ENCODE data around the gene IGFBP7. TPM values are rescaled to one million over a fixed set of nuclear protein-coding genes. Genes with fewer than 3 reads are reported as not detected.

Gene IGFBP7
- total and polyA plus RNA-seq, 2 of the 8 experiments (the other 6 are each of a cell fraction or from before 2014, with no cell fraction given), result 0.17 to 0.48 TPM

DNA sequence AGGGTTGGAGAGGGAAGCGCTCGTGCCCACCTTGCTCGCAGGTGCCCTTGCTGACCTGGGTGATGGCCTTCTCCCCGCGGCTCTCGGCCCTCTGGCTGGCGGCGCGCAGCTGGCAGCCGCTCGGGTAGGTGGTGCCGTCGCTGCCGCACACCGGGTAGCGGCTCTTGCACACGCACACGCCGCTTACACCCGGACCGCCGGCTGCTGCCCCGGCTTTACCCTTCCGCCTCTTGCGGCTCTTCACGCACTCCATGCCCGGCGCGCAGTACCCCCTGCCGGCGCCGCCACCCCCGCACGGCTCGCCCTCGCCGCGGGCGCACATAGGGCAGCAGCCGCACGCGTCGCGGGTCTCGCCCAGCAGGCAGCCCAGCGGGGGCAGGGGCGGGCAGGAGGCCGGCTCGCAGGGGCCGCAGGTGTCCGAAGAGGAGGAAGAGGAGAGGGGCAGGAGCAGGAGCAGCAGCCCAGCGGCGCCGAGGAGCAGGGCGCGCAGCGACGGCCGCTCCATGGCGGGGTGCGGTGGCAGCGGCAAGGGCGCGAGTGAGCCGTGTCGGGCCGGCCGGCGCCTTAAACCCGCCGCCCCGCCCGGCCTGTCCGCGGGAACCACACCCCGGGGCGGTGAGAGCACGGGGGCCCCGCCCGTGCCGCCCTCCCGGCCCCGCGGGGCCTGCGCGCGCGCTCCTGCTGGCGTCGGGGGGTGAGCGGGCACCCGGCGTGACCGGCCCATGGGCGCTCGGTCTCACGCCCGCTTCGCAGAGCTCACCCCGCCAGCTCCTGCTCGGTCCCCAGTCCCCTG lies at the start of gene IGFBP7 (continued):
- TF ChIP-seq EZH2 (IDR thresholded peaks at IDR 0.05; ENCODE audit: low read depth, low read length, severe bottlenecking) (peak; percentile 83), SUZ12 (IDR thresholded peaks at IDR 0.05; ENCODE audit: low read length) (peak; percentile 87), EGR1 (IDR thresholded peaks at IDR 0.05; ENCODE audit: borderline replicate concordance, low read depth, low read length) (peak; percentile 40; the same call in 1 of the 2 replicates), KDM4A (IDR thresholded peaks at IDR 0.05; ENCODE audit: low read depth, low read length, severe bottlenecking) (peak; percentile 98), ZNF274 (IDR thresholded peaks at IDR 0.05; ENCODE audit: borderline replicate concordance, extremely low read depth, low read length) (no peak), TEAD4 (IDR thresholded peaks at IDR 0.05; ENCODE audit: low read depth, low read length) (no peak), CHD2 (IDR thresholded peaks at IDR 0.05; ENCODE audit: low read length) (no peak)
